Left cardiac atrium (tissue), 4 donors: ENCODE data around the gene MMP15. TPM values are rescaled to one million over a fixed set of nuclear protein-coding genes. Genes with fewer than 3 reads are reported as not detected.
"Not testable (repeated sequence)": the region's sequence is repeated elsewhere in the genome, so short reads cannot be mapped to it uniquely, and the experiment has no call there.

ENCODE experiments used
- ATAC-seq, 2 donors: fragments of 200-7000 bp; cut with Tn5 transposase; one replicate each; pipeline ENCODE4 v1.9.1; 2020; ENCODE audit warnings: mild to moderate bottlenecking in 2 of 2, moderate library complexity in 2 of 2
- DNase-seq: peaks from one replicate; pipeline ENCODE4 v3.0.0-alpha.2; 2020
- intact Hi-C, 2 donors: fragments of 100-400 bp; cut with DNase I; formaldehyde crosslinking; loops; one replicate each; pipeline versions ENCODE4 v1.14.1 to v1.15.1; 2022 to 2023
- total RNA-seq, 2 donors: library from RNA; stranded (reverse); fragmentation: NEBNext Ultra II Directional; extraction: Animal tissue kit (Norgen Biotek cat#: 25700); gene quantifications; one replicate each; pipeline ENCODE4 v1.2.1, GENCODE V29; 2021
- donor health status: DM: no; HTN: yes; CAD: no.
- donor health status: DM: no; HTN: yes; CAD: no; lungs with severe emphysema.
- donor health status: DM: yes; HTN: yes; CAD: no.
- donor health status: Dilated cardiomyopathy.

The MMP15 gene
- total RNA-seq, 2 donors from 2014 or later: 46.2 to 52.9 TPM

DNA sequence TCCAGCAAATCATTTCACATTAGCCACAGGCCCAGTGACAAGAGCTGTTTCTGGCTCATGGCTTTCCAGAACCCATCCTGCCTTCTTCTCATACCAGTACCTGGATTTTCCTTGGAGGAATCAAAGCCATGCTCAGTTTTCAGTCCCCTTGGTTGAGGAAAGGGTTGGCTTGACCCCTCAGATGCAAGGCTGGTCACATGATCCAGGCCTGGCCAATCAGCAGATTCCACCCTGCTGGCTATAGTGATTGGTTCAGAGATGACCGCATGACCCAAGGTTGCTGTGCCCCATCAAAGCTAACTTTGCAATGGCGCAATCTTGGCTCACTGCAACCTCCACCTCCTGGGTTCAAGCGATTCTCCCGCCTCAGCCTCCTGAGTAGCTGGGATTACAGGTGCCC is 45.0 kb downstream of the MMP15 start:
- intact Hi-C loops: no loop called here
- no peak for ATAC-seq

DNA sequence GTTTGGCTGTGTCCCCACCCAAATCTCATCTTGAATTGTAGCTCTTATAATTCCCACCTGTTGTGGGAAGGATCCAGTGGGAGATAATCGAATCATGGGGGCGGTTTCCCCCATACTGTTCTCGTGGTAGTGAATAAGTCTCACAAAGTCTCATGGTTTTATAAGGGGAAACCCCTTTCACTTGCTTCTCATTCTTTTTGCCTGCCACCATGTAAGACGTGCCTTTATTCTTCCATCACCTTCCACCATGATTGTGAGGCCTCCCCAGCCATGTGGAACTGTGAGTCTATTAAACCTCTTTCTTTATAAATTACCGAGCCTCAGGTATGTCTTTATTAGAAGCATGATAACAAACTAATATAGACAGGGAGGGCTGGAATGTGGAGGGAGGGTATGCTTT is 46.6 kb downstream of the MMP15 start:
- ATAC-seq, DNase-seq, intact Hi-C loops: not testable (repeated sequence)

More for the DNA sequence above, 45.0 kb downstream of the MMP15 start:
- DNase-seq: no peak

DNA sequence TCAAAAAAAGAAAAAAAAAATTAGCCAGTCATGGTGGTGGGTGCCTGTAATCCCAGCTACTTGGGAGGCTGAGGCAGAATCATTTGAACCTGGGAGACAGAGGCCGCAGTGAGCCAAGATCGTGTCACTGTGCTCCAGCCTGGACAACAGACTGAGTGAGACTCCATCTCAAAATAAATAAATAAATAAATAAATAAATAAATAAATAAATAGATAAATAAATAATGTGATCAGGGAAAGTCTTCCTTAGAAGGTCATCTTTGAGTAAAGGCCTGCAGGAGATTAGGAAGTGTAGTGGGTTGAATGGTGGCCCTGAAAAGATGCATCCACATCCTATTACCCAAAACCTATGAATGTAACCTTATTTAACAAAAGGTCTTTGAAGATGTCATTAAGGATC is 47.5 kb downstream of the MMP15 start:
- DNase-seq, intact Hi-C loops, ATAC-seq: not testable (repeated sequence)

DNA sequence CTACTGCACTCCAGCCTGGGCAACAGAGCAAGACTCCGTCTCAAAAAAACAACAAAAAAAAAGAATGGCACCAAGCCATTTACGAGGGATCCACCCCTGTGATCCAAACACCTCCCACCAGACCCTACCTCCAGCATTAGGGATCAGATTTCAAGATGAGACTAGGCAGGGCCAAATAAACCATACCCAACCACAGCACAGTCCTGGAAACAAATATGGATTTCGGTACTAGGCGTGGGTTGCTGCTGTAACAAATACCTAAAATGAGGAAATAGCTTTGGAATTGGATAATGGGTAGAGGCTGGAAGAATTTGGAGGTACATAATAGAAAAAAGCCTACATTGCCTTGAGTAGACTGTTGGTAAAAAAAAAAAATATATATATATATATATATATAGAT is 49.1 kb downstream of the MMP15 start:
- DNase-seq (no peak), ATAC-seq (no peak)
- intact Hi-C loops: no loop called here

- intact Hi-C loops: no loop called here
- no peak for ATAC-seq
- no peak for DNase-seq
These were observed 51.0 kb downstream of the MMP15 start for GRCh38 chr16:58076514-58076913.

DNA sequence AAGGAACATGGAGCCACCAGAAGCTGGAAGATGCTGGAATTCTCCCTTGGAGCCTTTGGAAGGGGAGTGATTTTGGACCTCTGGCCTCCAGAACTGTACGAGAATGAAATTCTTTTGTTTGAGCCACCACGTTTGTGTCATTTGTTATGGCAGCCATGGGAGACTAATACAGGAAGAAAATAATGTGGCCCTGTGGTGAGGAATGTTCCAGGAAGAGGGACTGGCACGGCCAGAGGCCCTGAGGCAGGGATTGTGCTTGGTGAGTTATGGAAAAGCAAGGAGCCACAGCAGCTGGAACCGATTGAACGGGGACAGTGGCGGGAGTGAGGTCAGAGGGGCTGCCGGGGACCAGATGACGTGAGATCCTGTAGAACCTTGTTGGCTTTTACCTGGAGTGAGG is 52.2 kb downstream of the MMP15 start:
- intact Hi-C loops: no loop called here
- DNase-seq (no peak), ATAC-seq (no peak)

DNA sequence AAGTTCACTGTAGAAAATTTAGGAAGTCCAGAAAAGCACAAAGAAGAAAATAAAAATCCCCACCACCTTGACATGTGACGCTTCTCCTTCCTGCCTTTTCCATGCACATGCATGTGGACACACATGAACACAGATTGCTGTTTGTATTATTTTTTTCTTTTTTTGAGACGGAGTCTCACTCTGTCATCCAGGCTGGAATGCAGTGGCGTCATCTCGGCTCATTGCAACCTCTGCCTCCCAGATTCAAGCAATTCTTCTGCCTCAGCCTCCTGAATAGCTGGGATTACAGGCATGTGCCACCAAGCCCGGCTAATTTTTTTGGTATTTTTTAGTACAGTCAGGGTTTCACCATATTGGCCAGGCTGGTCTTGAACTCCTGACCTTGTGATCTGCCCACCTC is 55.1 kb downstream of the MMP15 start:
- intact Hi-C loops, DNase-seq, ATAC-seq: not testable (repeated sequence)

DNA sequence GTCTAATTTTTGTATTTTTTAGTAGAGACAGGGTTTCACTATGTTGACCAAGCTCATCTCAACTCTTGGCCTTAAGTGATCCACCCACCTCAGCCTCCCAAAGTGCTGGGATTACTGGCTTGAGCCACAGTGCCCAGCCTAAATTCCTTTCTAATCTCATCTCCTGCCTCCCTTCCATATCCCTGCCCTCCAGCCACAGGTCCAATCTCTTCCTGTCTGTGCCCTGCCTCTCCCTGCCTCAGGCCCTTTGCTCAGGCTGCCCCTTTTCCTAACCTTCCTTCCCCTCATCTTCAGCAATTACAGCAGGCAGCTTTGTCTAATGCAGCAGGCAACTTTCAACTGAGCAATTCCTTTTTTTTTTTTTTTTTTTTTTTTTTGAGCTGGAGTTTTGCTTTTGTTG is 56.8 kb downstream of the MMP15 start:
- intact Hi-C loops: no loop called here
- no peak for ATAC-seq
- no peak for DNase-seq

DNA sequence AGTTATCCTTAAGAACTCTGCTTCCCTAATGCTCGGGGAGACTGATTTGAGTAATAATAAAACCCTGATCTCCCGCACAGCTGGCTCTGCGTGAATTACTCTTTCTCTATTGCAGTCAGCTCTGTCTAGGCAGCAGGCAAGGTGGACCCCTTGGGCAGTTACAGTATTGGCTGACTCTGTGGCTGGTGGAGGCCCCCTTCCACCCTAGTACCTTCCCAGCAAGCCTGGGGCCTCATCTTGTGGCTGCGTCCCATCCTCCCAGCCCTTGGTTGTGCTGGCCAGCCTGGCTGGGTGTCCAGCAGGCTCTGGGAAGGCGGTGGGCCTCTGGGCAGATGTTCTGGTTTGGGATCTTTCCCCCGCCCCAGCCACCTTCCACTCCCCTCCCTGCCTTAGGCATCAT is 59.1 kb downstream of the MMP15 start:
- intact Hi-C loops: no loop called here
- ATAC-seq (no peak), DNase-seq (no peak)

DNA sequence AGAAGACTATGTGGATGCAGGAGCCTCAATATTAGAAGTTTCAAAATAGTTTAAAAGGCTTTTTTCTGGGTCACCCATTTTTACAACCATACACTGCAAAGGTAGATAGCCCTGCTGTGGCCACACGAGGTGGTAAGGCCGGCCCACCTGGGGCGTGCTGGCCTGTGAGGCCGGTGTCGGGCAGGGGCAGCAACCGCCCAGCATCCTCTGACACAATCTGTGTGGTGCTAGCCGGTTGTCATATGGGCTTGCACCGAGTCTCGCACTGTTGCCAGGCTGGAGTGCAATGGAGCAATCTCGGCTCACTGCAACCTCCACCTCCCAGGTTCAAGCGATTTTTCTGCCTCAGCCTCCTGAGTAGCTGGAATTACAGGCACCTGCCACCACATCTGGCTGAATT is 59.6 kb downstream of the MMP15 start:
- DNase-seq: no peak
- intact Hi-C loops: no loop called here
- ATAC-seq: no peak

GRCh38 chr16:58085584-58086251 is 60.2 kb downstream of the MMP15 start:
- DNase-seq: no peak
- ATAC-seq: no peak
- intact Hi-C loops: no loop called here

- ATAC-seq (no peak), DNase-seq (no peak)
- intact Hi-C loops: no loop called here
These were observed 61.0 kb downstream of the MMP15 start for GRCh38 chr16:58086381-58087208.

DNA sequence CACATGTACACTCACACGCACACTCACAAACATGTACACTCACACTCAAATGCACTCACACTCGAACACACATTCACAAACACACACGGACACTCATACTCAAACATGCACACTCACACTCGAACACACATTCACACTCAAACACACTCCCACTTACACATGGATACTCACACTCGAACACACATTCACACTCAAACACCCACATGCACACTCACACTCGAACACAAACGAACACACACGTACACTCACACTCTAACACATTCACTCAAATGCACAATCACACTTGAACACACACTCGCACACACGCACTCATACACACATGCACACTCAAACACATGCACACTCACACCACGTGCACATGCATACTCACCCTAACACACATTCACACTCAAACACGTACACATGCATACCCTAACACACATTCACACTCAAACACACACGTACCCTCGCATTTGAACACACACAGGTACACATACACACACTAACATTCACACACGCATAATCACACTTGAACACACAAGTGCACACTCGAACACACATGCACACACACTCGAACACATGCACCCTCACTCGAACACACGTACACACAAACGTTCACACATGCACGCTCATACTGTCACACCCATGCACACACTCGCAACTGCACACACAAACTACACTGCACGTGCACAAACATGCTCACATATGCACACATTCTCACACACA is 61.8 kb downstream of the MMP15 start:
- ATAC-seq: no peak
- intact Hi-C loops: no loop called here
- DNase-seq: no peak

DNA sequence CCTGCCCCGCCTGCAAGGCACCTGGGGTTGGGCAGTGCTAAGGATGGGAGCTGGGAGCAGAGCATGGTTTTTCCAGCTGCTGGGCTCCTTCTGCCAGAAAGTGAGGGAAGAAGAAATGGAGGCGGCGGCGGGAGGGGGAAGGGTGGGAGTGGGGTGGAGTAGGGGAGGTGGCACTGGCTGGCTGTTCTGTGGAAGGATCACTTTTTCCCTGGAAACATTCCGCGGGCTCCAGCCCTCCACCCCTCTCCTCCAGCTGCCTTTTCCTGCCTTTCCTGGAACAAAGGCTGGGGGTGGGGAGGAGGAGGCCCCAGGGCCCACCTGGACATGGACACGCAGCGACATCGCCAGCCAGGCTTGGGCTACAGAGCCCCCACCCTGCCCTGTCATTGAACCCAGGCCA is 62.5 kb downstream of the MMP15 start:
- no peak for DNase-seq
- ATAC-seq: no peak
- intact Hi-C loops: no loop called here

GRCh38 chr16:58090396-58090795 is 64.8 kb downstream of the MMP15 start:
- DNase-seq, ATAC-seq, intact Hi-C loops: not testable (repeated sequence)

GRCh38 chr16:58094026-58094425 is 68.5 kb downstream of the MMP15 start:
- intact Hi-C loops: no loop called here
- ATAC-seq: no peak
- no peak for DNase-seq

DNA sequence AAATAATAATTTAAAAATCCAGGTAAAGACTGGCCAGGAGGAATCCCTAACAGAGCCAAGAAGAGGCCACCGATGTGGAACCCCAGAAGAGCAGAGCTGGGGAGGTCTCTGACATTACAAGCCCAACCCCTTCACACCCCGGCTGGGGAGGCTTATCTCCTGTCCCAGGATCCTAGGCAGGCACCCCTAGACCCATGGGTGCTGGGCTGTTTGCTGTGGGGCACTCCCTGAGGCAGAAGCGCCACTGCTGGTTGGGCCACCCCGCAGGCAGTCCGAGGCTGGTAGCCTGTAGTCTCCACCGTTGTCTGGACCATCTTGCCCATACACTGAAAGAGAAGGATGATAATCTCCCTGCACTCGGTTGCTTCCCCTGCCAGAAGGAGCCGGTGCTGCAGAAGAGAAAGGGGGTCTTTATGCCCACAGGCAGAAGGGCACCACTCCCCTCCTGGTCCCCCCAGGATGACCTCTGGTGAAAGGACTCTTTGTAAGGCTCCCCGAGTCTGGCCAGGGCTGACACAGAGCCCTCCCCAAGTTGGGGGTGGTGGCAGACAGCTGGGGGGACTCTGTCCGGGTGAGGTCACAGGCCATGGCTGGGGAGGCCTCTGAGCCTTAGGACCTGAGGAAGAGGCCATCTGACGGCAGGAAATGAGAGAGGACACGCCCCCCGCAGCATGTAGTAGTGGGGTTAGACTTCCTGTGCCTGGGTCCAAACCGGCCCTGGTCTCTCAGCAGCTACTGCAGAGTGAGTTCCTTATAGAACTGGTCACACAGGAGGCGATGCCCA is 69.4 kb downstream of the MMP15 start:
- DNase-seq (no peak), ATAC-seq (no peak)
- intact Hi-C loops: no loop called here

- intact Hi-C loops, ATAC-seq, DNase-seq: not testable (repeated sequence)
These were observed 70.0 kb downstream of the MMP15 start for GRCh38 chr16:58095575-58095960.

DNA sequence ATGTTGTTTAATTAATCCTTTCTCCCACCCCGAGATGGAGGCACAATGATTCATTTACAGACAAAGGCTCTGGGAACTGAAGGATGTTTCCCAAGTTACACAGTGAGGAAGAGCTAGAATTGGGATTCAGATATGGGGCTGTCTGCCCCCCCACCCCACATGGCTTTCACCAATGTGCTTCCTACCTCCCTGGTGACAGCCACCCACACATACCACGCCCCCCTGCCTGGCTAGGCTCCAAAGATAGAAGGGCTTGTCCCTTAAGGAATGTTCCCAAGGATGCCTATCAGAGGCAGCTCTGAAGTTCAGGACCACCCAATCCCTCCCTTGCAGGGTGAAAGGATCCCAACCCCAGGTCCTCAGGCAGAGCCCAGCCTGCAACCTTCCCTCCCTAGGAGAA is 70.7 kb downstream of the MMP15 start:
- ATAC-seq: no peak

More for the DNA sequence above, 70.7 kb downstream of the MMP15 start:
- intact Hi-C loops: no loop called here
- no peak for DNase-seq
